Nephron (organoid): ENCODE measurements around the gene DSG2.

Source experiments
- H3K27ac Mint-ChIP-seq, 3 experiments: 2 replicates each; pipeline ENCODE4 v1.8.0; 2020; ENCODE audit warnings: mixed read lengths in 3 of 3, mild to moderate bottlenecking in 2 of 3, moderate library complexity in 1 of 3
- H3K27me3 Mint-ChIP-seq: 2 replicates; pipeline ENCODE4 v1.8.0; 2021; ENCODE audit warnings: low read depth, mild to moderate bottlenecking, moderate library complexity, mixed read lengths
- H3K36me3 Mint-ChIP-seq: 2 replicates; pipeline ENCODE4 v1.8.0; 2020; ENCODE audit warnings: low read depth, mixed read lengths
- H3K4me1 Mint-ChIP-seq: 2 replicates; pipeline ENCODE4 v1.8.0; 2020; ENCODE audit warnings: mixed read lengths
- H3K4me3 Mint-ChIP-seq, 3 experiments: 2 replicates each; pipeline ENCODE4 v1.8.0; 2020; ENCODE audit warnings: mild to moderate bottlenecking in 3 of 3, mixed read lengths in 3 of 3, moderate library complexity in 2 of 3
- H3K9me3 Mint-ChIP-seq: 2 replicates; pipeline ENCODE4 v1.8.0; 2020; ENCODE audit warnings: mixed read lengths
- CTCF ChIP-seq, 3 experiments: fragments of 200-600 bp; sonication (generic); IDR thresholded peaks; one replicate each; pipeline ENCODE4 v1.5.0; 2021; ENCODE audit warnings: antibody characterized with exemption in 3 of 3; ENCODE audit not compliant: unreplicated experiment in 3 of 3

DSG2 gene

GRCh38 chr18:31510319-31510718 is 12.3 kb downstream of the DSG2 start:
- Mint-ChIP-seq H3K9me3 (peaks cover 5% of the 10 kb centered on the region), H3K27me3 (no peaks in the 10 kb centered on the region), H3K27ac (peak overlapping the region in 1 of 3 experiments; percentile 20), H3K4me1 (no peaks in the 10 kb centered on the region), H3K4me3 (no peak overlapping the region), H3K36me3 (peaks cover 8% of the 10 kb centered on the region)
- TF ChIP-seq CTCF (IDR thresholded peaks at IDR 0.05; ENCODE audit: unreplicated experiment in 3 of 3) = no peak

GRCh38 chr18:31511098-31511497 is 13.1 kb downstream of the DSG2 start:
- Mint-ChIP-seq H3K27me3 (no peaks in the 10 kb centered on the region), H3K36me3 (peaks cover 8% of the 10 kb centered on the region), H3K4me1 (no peaks in the 10 kb centered on the region), H3K9me3 (peaks cover 5% of the 10 kb centered on the region), H3K27ac (no peak overlapping the region), H3K4me3 (no peak overlapping the region)
- no peak for TF ChIP-seq CTCF (IDR thresholded peaks at IDR 0.05; ENCODE audit: unreplicated experiment in 3 of 3)

GRCh38 chr18:31512203-31512764 is 14.3 kb downstream of the DSG2 start:
- H3K4me1 Mint-ChIP-seq = no peaks in the 10 kb centered on the region
- peaks cover 4% of the 10 kb centered on the region for H3K36me3 Mint-ChIP-seq
- TF ChIP-seq CTCF (IDR thresholded peaks at IDR 0.05; ENCODE audit: unreplicated experiment in 3 of 3) = no peak
- H3K27ac Mint-ChIP-seq = peak overlapping the region in 1 of 3 experiments; percentile 9
- H3K27me3 Mint-ChIP-seq = no peaks in the 10 kb centered on the region
- peaks cover 2% of the 10 kb centered on the region for H3K9me3 Mint-ChIP-seq
- H3K4me3 Mint-ChIP-seq = no peak overlapping the region

GRCh38 chr18:31513189-31513935 is 15.4 kb downstream of the DSG2 start:
- no peaks in the 10 kb centered on the region for H3K4me1 Mint-ChIP-seq
- no peaks in the 10 kb centered on the region for H3K27me3 Mint-ChIP-seq
- H3K36me3 Mint-ChIP-seq = peaks cover 4% of the 10 kb centered on the region

GRCh38 chr18:31516437-31516836 is 18.5 kb downstream of the DSG2 start:
- Mint-ChIP-seq H3K36me3 (peaks cover 5% of the 10 kb centered on the region), H3K4me1 (no peaks in the 10 kb centered on the region), H3K27me3 (no peaks in the 10 kb centered on the region), H3K9me3 (no peaks in the 10 kb centered on the region), H3K27ac (no peak overlapping the region), H3K4me3 (no peak overlapping the region)
- TF ChIP-seq CTCF (IDR thresholded peaks at IDR 0.05; ENCODE audit: unreplicated experiment in 3 of 3) = no peak

More at GRCh38 chr18:31513189-31513935, 15.4 kb downstream of the DSG2 start:
- Mint-ChIP-seq H3K27ac (no peak overlapping the region), H3K9me3 (peaks cover 2% of the 10 kb centered on the region), H3K4me3 (no peak overlapping the region)
- no peak for TF ChIP-seq CTCF (IDR thresholded peaks at IDR 0.05; ENCODE audit: unreplicated experiment in 3 of 3)

GRCh38 chr18:31526374-31526773 is 28.4 kb downstream of the DSG2 start:
- Mint-ChIP-seq H3K27me3 (no peaks in the 10 kb centered on the region), H3K27ac (no peak overlapping the region), H3K4me1 (no peaks in the 10 kb centered on the region), H3K36me3 (peaks cover 51% of the 10 kb centered on the region), H3K4me3 (no peak overlapping the region), H3K9me3 (no peaks in the 10 kb centered on the region)
- TF ChIP-seq CTCF (IDR thresholded peaks at IDR 0.05; ENCODE audit: unreplicated experiment in 3 of 3) = no peak
